ENCODE measurements around the gene CHRNA9. TPM values are rescaled to one million over a fixed set of nuclear protein-coding genes. Genes with fewer than 3 reads are reported as not detected.

CHRNA9 gene
- total RNA-seq, 1 donor from 2014 or later, result not detected

- Mint-ChIP-seq H3K27ac (ENCODE audit: unreplicated experiment) (no peak overlapping the region), H3K4me3 (ENCODE audit: unreplicated experiment) (no peak overlapping the region), H3K27me3 (ENCODE audit: unreplicated experiment) (peaks cover 2% of the 10 kb centered on the region), H3K4me1 (ENCODE audit: unreplicated experiment) (no peaks in the 10 kb centered on the region), H3K36me3 (ENCODE audit: low read depth, unreplicated experiment) (no peaks in the 10 kb centered on the region), H3K9me3 (ENCODE audit: unreplicated experiment) (no peaks in the 10 kb centered on the region)
- no peak for TF ChIP-seq CTCF (IDR thresholded peaks at IDR 0.05; ENCODE audit: unreplicated experiment)
- no peak for DNase-seq (ENCODE audit: low spot score)
These were observed 32.3 kb downstream of the CHRNA9 start for GRCh38 chr4:40367451-40367850.

DNA sequence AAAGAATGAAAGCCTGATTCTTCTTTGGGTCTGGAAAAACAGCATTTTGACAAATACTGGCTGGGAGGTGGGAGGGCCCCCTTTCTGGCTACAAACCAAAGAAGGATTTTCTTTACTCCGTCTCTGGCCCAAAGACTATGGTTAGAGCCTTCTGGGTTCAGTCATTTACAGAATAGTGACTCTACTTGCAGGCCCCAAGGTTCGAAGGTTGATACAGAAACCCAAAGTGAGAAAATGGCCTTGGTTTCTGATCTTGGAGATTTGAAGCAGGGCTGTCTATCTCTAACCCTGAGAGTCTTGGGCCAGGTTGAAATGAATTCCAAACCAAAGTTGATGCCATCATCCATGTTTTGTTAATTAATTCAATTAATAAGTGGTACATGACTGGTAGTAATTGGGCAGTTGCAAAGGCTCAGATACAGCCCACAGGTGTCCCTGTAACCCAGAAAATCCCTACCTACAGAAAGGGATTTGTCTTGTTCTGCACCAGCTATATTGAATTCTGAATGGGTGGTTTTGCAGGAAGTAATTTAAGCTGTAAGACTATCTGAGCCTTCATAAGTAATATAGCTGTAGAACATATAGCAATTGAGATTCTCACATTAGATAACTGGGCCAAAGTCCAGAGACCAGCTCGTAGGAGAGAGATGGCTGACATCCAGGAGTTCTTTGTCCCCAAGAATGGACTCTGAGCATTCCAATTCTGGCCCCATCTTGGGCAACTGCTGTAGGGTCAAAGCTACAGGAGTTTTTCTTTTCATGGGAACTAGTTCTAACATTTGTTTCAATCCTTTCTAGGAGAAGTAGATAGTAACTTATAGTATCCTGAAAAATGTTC lies 34.5 kb downstream of the CHRNA9 start:
- Mint-ChIP-seq H3K4me3 (ENCODE audit: unreplicated experiment) (no peak overlapping the region), H3K4me1 (ENCODE audit: unreplicated experiment) (no peaks in the 10 kb centered on the region), H3K36me3 (ENCODE audit: low read depth, unreplicated experiment) (no peaks in the 10 kb centered on the region), H3K27ac (ENCODE audit: unreplicated experiment) (no peak overlapping the region), H3K9me3 (ENCODE audit: unreplicated experiment) (no peaks in the 10 kb centered on the region), H3K27me3 (ENCODE audit: unreplicated experiment) (peaks cover 2% of the 10 kb centered on the region)
- TF ChIP-seq CTCF (IDR thresholded peaks at IDR 0.05; ENCODE audit: unreplicated experiment), result no peak
- DNase-seq (ENCODE audit: low spot score), result no peak

DNA sequence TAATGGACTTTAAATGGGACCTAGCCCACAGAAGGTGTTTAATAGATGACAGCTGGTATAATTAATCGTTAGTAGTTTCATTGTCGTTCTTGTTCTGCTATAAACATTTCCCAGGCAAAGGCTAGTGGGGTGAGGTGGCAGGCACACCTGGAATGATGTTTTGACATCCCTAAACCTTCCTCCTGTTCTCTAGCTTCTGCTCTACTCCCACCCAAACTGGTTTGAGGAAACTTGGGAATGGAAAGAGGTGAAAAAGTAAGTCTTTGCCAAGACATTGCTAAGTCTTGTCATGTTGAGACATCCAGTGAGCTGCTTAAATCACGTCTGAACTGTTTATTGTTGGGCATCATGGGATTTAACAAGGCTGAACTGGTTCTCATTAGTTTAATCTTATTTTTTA lies 37.5 kb downstream of the CHRNA9 start:
- Mint-ChIP-seq H3K27ac (ENCODE audit: unreplicated experiment) (no peak overlapping the region), H3K4me3 (ENCODE audit: unreplicated experiment) (no peak overlapping the region), H3K4me1 (ENCODE audit: unreplicated experiment) (no peaks in the 10 kb centered on the region), H3K9me3 (ENCODE audit: unreplicated experiment) (no peaks in the 10 kb centered on the region), H3K36me3 (ENCODE audit: low read depth, unreplicated experiment) (no peaks in the 10 kb centered on the region), H3K27me3 (ENCODE audit: unreplicated experiment) (no peaks in the 10 kb centered on the region)
- no peak for DNase-seq (ENCODE audit: low spot score)
- TF ChIP-seq CTCF (IDR thresholded peaks at IDR 0.05; ENCODE audit: unreplicated experiment), result no peak

- Mint-ChIP-seq H3K27ac (ENCODE audit: unreplicated experiment) (no peak overlapping the region), H3K9me3 (ENCODE audit: unreplicated experiment) (no peaks in the 10 kb centered on the region), H3K36me3 (ENCODE audit: low read depth, unreplicated experiment) (no peaks in the 10 kb centered on the region), H3K4me3 (ENCODE audit: unreplicated experiment) (no peak overlapping the region), H3K4me1 (ENCODE audit: unreplicated experiment) (no peaks in the 10 kb centered on the region), H3K27me3 (ENCODE audit: unreplicated experiment) (no peaks in the 10 kb centered on the region)
- no peak for TF ChIP-seq CTCF (IDR thresholded peaks at IDR 0.05; ENCODE audit: unreplicated experiment)
- DNase-seq (ENCODE audit: low spot score), result no peak
These were observed 38.5 kb downstream of the CHRNA9 start for GRCh38 chr4:40373636-40374035.

GRCh38 chr4:40375095-40375494 lies 40.0 kb downstream of the CHRNA9 start:
- TF ChIP-seq CTCF (IDR thresholded peaks at IDR 0.05; ENCODE audit: unreplicated experiment), result no peak
- no peak overlapping the region for H3K4me3 Mint-ChIP-seq (ENCODE audit: unreplicated experiment)
- DNase-seq (ENCODE audit: low spot score), result no peak
- no peaks in the 10 kb centered on the region for H3K4me1 Mint-ChIP-seq (ENCODE audit: unreplicated experiment)
- no peaks in the 10 kb centered on the region for H3K9me3 Mint-ChIP-seq (ENCODE audit: unreplicated experiment)
- H3K36me3 Mint-ChIP-seq (ENCODE audit: low read depth, unreplicated experiment), result no peaks in the 10 kb centered on the region
- no peak overlapping the region for H3K27ac Mint-ChIP-seq (ENCODE audit: unreplicated experiment)
- no peaks in the 10 kb centered on the region for H3K27me3 Mint-ChIP-seq (ENCODE audit: unreplicated experiment)
